Vagina (tissue), 2 donors: Measurements from ENCODE around the gene CDCP1.

Source experiments
- POLR2A ChIP-seq, 2 donors: fragments of 450-650 bp; IDR thresholded peaks; one replicate each; pipeline ENCODE4 v1.6.1; 2017; ENCODE audit warnings: antibody characterized with exemption in 2 of 2, mild to moderate bottlenecking in 2 of 2, moderate library complexity in 2 of 2
- TF ChIP-seq, protein P1 (sequence below), 3 experiments: fragments of 450-650 bp in 2 of 3; fragments of 200-600 bp in 1 of 3; sonication (generic) in 1 of 3; IDR thresholded peaks; one replicate each; pipeline ENCODE4 v1.5.1; 2017 to 2019; ENCODE audit warnings: antibody characterized with exemption in 3 of 3, mild to moderate bottlenecking in 2 of 3, moderate library complexity in 2 of 3

DNA sequence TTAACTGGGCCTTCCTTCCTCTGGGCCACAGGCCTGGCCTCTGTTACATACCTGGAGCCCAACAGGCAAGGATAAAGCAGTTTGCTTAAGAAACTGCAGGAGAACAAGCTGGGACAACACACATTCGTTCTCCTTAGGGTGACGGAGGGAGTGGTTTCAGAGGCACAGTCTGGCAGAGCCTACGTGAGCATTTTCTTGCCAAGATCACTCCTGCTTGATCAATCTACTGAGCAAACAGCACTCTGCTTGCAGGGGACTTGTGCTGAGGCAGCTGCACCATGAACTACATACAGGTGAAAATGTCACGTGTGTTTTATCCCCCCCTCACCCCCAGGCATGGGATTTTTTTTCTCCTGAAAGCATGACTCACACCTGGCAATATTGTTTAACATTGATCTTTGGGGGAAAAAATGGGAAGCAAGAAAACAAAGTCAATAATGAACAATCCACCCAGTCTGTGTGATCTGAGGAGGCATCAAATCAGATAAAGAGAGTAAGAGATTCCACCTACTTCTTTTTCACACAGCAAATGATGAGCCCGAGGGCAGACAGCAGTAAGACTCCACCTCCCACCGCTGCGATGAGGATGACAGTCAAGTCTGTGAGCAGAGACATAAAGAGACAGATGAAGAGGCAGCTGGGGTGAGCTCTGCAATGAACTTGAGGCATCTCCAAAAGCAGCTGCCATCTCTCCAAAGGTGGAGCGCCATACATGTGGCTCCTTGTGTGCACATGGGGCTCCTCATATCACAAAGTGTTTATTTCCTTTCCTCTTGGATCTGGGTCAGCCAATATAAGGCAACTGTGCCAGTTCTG lies 57.4 kb downstream of the CDCP1 start:
- TF ChIP-seq, protein P1, sequence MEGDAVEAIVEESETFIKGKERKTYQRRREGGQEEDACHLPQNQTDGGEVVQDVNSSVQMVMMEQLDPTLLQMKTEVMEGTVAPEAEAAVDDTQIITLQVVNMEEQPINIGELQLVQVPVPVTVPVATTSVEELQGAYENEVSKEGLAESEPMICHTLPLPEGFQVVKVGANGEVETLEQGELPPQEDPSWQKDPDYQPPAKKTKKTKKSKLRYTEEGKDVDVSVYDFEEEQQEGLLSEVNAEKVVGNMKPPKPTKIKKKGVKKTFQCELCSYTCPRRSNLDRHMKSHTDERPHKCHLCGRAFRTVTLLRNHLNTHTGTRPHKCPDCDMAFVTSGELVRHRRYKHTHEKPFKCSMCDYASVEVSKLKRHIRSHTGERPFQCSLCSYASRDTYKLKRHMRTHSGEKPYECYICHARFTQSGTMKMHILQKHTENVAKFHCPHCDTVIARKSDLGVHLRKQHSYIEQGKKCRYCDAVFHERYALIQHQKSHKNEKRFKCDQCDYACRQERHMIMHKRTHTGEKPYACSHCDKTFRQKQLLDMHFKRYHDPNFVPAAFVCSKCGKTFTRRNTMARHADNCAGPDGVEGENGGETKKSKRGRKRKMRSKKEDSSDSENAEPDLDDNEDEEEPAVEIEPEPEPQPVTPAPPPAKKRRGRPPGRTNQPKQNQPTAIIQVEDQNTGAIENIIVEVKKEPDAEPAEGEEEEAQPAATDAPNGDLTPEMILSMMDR (IDR thresholded peaks at IDR 0.05), result no peak
- TF ChIP-seq POLR2A (IDR thresholded peaks at IDR 0.05), result no peak
